Occipital lobe (tissue), 3 donors: ENCODE data around the gene ACYP1. TPM values are rescaled to one million over a fixed set of nuclear protein-coding genes. Genes with fewer than 3 reads are reported as not detected.

ENCODE experiments used
- DNase-seq: peaks from one replicate; lab custom pipeline; 2025; lab: John Stamatoyannopoulos, UW
- small RNA-seq: library from RNA; depleted of rRNA; stranded (forward); fragments of <200 nt; gene quantifications from one replicate; pipeline ENCODE3, GENCODE V24; 2014
- total RNA-seq: library from RNA; depleted of rRNA; stranded (reverse); fragments of >200 nt; gene quantifications from one replicate; pipeline ENCODE4 v1.2.3, GENCODE V29; 2014

ACYP1 gene
- total RNA-seq, 1 donor from 2014 or later: 16.2 TPM

DNA sequence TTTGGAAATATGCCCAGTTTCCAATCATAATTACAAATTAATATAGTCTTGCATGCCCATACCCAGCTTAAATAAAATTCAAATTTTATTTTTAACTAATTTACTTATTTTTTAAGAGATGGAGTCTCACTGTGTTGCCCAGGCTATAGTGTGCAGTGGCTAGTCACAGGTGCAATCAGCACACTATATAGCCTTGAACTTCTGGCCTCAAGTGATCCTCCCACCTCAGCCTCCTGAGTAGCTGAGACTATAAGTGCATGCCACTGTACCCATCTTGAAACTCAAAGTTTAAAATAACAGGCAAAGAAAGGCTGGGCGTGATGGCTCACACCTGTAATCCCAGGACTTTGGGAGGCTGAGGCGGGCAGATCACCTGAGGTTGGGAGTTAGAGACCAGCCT is 22.9 kb downstream of the ACYP1 start:
- no peak for DNase-seq

DNA sequence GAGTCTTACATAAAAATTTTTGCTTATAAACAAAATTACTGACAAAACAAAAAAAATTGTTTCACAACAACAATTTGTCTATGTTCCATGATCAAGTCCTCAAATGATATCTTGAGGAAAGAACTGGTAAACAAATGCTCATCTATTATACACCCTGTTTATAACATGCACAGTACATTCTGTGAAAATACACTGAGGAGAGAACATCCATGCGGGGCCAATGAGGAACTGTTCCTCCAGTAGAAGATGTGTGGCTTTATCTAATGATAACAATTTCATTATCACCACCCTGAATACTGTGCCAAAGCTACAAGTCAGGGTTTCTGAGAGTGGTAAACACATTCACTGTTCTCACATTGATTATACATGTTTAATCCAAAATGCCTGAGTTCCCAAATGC is 23.3 kb downstream of the ACYP1 start:
- DNase-seq: no peak

DNA sequence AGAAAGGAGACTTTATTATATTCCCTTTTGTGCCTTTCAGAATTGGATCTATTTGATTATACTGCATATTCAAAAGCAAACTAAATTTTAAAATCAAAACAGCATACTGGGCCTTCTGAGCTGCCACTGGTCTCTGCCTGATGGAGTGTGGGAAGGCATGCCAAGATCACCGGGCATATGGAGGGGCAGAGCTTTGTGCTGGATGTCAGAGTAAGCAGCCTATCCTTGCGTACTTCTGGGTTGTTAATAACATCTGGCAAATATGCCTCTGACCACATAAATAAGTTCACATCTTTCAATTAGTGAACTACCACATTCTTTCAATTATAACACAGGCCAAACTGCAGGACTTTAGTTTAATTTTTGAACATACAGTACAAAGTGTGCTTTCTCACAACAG is 30.9 kb downstream of the ACYP1 start:
- no peak for DNase-seq

DNA sequence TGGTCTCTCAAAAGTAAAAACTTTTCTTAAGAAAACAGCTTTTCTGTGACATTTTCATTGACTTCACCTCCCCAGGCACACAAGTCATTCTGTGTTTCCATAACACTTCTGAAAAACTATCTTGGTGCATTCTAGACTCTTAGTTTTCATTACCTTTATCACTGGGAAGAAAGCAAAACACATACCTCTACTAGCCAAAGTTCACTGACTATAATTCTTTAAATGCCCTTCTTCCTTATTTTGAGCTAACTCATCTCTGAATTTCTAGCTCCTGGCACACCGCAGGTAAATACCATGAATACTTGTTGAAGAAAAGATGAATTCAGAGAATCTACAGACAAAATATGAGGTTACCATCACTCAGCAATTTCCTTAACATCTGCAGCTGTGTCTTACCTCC is 33.7 kb downstream of the ACYP1 start:
- DNase-seq: no peak

GRCh38 chr14:75025876-75026275 is 37.9 kb downstream of the ACYP1 start:
- DNase-seq: no peak

DNA sequence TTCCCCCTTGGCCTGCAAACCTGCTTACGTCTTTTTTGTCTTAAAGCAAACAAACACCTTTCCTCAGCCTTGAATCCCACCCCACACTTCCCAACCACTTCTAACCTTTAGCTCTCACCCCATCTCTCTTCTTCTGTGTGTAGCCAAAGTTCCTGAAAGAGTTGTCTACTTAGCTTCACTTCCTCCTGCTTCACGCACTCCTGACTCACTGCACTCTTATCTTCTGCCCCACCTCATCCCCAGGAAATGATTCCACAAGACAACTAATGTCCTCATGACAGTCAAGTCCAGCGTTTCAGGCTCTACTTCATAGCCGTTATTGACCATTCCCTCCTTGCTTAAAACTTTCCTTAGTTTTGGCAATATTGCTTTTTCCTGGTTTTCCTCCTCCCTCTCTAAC is 38.7 kb downstream of the ACYP1 start:
- no peak for DNase-seq

GRCh38 chr14:75023108-75023507 is 40.7 kb downstream of the ACYP1 start:
- no peak for DNase-seq

DNA sequence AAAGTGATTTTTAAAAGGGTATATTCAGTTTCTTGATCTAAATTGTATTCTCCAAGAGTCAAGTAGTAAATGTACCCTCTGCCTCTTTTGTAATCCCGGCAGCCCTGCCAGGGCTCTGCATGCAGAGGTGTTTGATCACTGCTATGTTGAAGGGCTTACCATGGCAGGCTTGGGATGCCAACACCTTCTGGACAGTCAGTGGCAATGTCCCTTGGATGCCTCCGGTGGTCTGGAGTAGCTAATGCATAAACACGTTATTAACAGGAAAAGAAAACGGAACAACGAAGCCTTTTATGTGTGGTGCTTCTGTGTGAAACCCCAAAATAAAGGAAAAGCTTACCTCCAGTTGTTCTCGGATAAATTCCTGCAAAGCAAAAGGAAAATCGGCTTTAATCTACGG is 41.2 kb downstream of the ACYP1 start:
- DNase-seq: no peak

- DNase-seq: no peak
Observed at GRCh38 chr14:75018694-75019093, 45.1 kb downstream of the ACYP1 start.

- no peak for DNase-seq
Observed at GRCh38 chr14:75016815-75017214, 47.0 kb downstream of the ACYP1 start.

GRCh38 chr14:75015496-75015895 is 48.3 kb downstream of the ACYP1 start:
- no peak for DNase-seq

GRCh38 chr14:75013290-75013689 is 50.5 kb downstream of the ACYP1 start:
- DNase-seq: no peak

DNA sequence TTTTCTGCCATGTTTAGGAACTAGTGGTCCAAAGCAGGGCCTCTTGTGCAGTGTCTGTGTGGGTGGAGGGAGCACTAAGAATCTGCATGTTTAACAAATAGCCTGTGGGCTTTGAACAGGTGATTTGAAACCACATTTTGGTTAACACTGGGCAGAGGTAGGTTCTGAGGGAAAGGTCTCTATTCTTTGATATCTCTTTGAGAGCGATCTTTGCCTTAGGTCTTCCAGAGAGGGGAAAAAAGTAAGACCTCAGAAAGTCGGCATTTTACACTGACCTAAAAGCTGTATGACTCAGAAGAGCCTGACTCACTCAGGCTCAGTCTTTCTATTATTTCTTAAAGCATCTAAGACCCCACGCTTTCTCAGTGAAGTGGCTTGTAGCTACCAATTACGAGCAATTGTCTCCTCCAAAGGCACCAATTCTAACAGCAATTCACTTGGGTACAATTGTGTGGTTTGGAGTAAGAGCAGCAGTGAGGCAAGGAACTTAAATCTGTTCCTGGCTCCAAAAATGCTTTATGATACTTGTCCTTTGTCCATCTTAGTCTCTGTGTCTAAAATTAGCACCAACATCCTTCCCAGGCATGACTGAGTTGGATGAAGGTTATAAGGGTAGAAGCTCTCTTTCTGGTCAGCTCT is 52.3 kb downstream of the ACYP1 start:
- no peak for DNase-seq

DNA sequence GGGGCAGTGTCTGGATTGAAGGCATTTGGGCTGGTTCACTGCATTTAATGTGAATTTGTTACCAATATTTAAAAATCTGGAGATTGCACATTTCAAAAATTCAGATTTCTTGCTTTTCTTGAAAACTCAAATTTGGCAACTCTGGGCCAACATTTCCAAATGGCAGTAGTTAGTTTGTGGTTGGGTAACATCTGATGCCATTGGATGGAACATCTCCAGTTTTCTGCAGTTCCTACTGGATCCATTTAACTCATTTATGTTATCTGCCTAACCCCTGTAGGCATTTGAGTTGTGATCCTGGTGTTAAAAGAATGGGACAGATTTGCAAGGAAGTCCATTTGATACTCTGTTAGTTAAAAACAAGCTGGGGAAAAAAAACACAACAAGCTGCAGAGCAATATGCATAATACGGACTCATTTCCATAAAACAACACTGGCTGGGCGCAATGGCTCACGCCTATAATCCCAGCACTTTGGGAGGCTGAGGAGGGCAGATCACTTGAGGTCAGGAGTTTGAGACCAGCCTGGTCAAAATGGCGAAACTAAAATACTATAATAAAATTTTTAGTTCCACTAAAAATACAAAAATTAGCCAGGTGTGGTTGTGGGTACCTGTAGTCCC is 53.2 kb downstream of the ACYP1 start:
- DNase-seq: no peak

DNA sequence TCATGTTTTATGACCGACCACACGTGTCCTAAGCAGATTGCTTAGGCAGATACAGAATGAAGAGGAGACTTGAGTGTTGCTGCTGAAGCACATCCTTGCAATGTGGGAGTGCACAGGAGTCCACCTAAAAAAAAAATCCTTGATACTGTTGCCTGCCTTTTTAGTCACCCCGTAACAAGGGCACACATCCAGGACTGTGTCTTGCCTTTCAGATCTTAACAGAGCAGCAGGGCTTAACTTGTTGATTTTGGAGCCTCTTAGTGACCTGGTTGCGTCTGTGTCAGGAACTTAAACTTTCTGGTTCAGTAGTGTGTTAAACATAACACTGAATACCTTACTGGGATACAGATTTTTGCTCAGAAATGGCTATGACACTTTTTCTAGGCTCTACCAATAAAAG is 54.6 kb downstream of the ACYP1 start:
- DNase-seq: no peak

DNA sequence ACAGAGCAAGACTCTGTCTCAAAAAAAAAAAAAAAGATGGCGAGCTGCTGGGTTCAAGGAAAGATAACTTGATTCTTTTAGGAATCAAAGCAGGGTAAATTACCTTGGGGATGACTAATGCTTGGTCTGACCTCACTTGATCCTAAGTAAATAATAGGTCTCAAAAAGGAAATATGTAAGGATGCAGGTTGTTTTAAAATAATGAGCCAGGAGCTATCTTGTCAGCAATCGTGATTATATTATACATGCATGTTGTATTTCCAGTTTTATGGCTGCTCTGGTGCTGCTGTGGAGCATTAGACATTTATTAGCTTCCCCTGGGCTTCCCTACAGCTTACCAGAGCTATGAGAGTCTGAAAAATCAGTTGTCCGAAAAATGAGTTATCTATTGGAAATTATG is 58.5 kb downstream of the ACYP1 start:
- no peak for DNase-seq

- no peak for DNase-seq
Observed at GRCh38 chr14:75003250-75004027, 60.4 kb downstream of the ACYP1 start.

Small RNAs within 50 kb of the gene (small RNA-seq; reads per million reads assigned to genes)
- not detected for gene RNU6-689P

Other genes with a start within 250 kb of the ACYP1 start
- not detected for gene PROX2, start 187.9 kb downstream of the ACYP1 start, total RNA-seq
- gene DLST, start 182.1 kb downstream of the ACYP1 start, total RNA-seq: 35.6 TPM
- gene RPS6KL1, start 140.8 kb downstream of the ACYP1 start, total RNA-seq: 26.5 TPM
- 2.0 TPM for gene PGF, start 108.4 kb downstream of the ACYP1 start, total RNA-seq
- gene EIF2B2, start 61.1 kb downstream of the ACYP1 start, total RNA-seq: 20.3 TPM
- gene MLH3, start 12.6 kb downstream of the ACYP1 start, total RNA-seq: 65.2 TPM
- gene ZC2HC1C, start 5.6 kb upstream of the ACYP1 start, total RNA-seq: 2.8 TPM
- gene NEK9, start 63.0 kb upstream of the ACYP1 start, total RNA-seq: 37.7 TPM
- gene TMED10, start 112.6 kb upstream of the ACYP1 start, total RNA-seq: 135 TPM
- gene FOS, start 214.8 kb upstream of the ACYP1 start, total RNA-seq: 51.2 TPM